Mesothelial cell of epicardium (in vitro differentiated cells): ENCODE measurements around the gene RHOF. TPM values are rescaled to one million over a fixed set of nuclear protein-coding genes. Genes with fewer than 3 reads are reported as not detected.

Experiments used
- DNase-seq, 2 experiments: peaks; one replicate each; pipeline ENCODE4 v3.0.0; 2021; ENCODE audit warnings: low spot score in 2 of 2; ENCODE audit not compliant: unreplicated experiment in 2 of 2
- H3K27ac Mint-ChIP-seq: 2 replicates; pipeline ENCODE4 v1.8.0; 2021; ENCODE audit warnings: mixed read lengths
- H3K27me3 Mint-ChIP-seq: 2 replicates; pipeline ENCODE4 v1.8.0; 2021; ENCODE audit warnings: low read depth, mixed read lengths
- H3K36me3 Mint-ChIP-seq: 2 replicates; pipeline ENCODE4 v1.8.0; 2021; ENCODE audit warnings: mixed read lengths
- H3K4me1 Mint-ChIP-seq: 2 replicates; pipeline ENCODE4 v1.8.0; 2021; ENCODE audit warnings: mixed read lengths
- H3K4me3 Mint-ChIP-seq: 2 replicates; pipeline ENCODE4 v1.8.0; 2021; ENCODE audit warnings: mild to moderate bottlenecking, moderate library complexity, mixed read lengths
- H3K9me3 Mint-ChIP-seq: 2 replicates; pipeline ENCODE4 v1.8.0; 2021; ENCODE audit warnings: mixed read lengths
- total RNA-seq: library from RNA; stranded (reverse); gene quantifications from 3 replicates; pipeline ENCODE4 v1.2.1, GENCODE V29; 2021
- TF ChIP-seq, protein P1 (sequence below): fragments of 200-600 bp; sonication (generic); IDR thresholded peaks from one replicate; pipeline ENCODE4 v1.5.0; 2021; ENCODE audit warnings: antibody characterized with exemption; ENCODE audit not compliant: unreplicated experiment

Gene RHOF
- total RNA-seq, 1 donor from 2014 or later, result 37.8 TPM

DNA sequence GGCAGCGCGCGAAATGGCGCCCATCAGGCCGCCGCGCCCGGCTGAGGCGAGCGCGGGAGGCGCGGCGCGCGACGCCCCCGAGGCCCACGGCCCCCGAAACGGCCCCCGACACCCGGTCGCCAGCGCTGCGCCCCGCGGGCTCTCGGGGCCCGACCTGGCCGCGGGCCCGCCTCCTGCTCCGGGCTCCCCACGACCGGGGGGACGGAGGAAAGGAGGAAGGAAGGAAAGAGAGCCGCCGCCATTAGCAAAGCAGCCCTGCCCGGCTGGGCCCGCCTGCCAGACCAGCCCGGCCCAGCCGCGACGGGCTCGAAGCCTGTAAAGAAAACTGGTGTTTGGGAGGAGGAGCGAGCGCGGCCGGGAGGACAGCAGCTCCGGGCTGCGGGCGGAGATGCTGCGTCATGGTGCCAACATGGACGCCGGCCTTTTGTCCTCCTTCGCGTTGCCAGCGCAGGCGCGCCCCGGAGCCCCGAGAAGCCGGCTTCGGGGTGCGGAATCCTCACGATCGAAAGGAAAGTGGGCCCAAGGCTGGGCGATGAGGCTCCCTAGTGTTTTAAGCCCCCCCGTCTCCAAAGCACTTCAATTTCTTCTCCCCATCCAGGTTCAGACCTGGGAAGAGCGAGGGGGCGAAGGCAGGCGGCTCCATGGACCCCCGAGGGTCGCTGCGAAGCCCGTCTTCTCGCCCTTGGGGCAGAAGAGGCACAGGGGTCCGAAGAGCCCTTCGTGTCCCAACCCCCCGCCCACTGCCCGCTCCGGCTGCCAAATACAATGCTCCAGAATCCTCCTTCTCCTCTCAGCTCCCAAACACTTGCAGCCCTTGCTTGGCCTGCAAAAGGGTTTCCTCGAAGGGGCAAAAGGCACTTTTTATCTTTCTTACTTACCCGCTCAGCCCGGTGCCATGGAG lies 7.5 kb upstream of the RHOF start:
- H3K4me1 Mint-ChIP-seq, result peaks cover 51% of the 10 kb centered on the region
- peak overlapping the region; percentile 100 for H3K27ac Mint-ChIP-seq
- H3K27me3 Mint-ChIP-seq, result no peaks in the 10 kb centered on the region
- H3K36me3 Mint-ChIP-seq, result peaks cover 2% of the 10 kb centered on the region
- peak overlapping the region; percentile 90 for H3K4me3 Mint-ChIP-seq
- TF ChIP-seq, protein P1, sequence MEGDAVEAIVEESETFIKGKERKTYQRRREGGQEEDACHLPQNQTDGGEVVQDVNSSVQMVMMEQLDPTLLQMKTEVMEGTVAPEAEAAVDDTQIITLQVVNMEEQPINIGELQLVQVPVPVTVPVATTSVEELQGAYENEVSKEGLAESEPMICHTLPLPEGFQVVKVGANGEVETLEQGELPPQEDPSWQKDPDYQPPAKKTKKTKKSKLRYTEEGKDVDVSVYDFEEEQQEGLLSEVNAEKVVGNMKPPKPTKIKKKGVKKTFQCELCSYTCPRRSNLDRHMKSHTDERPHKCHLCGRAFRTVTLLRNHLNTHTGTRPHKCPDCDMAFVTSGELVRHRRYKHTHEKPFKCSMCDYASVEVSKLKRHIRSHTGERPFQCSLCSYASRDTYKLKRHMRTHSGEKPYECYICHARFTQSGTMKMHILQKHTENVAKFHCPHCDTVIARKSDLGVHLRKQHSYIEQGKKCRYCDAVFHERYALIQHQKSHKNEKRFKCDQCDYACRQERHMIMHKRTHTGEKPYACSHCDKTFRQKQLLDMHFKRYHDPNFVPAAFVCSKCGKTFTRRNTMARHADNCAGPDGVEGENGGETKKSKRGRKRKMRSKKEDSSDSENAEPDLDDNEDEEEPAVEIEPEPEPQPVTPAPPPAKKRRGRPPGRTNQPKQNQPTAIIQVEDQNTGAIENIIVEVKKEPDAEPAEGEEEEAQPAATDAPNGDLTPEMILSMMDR, result no peak
- peak in 1 of 2 experiments; percentile 75 for DNase-seq
- no peaks in the 10 kb centered on the region for H3K9me3 Mint-ChIP-seq

DNA sequence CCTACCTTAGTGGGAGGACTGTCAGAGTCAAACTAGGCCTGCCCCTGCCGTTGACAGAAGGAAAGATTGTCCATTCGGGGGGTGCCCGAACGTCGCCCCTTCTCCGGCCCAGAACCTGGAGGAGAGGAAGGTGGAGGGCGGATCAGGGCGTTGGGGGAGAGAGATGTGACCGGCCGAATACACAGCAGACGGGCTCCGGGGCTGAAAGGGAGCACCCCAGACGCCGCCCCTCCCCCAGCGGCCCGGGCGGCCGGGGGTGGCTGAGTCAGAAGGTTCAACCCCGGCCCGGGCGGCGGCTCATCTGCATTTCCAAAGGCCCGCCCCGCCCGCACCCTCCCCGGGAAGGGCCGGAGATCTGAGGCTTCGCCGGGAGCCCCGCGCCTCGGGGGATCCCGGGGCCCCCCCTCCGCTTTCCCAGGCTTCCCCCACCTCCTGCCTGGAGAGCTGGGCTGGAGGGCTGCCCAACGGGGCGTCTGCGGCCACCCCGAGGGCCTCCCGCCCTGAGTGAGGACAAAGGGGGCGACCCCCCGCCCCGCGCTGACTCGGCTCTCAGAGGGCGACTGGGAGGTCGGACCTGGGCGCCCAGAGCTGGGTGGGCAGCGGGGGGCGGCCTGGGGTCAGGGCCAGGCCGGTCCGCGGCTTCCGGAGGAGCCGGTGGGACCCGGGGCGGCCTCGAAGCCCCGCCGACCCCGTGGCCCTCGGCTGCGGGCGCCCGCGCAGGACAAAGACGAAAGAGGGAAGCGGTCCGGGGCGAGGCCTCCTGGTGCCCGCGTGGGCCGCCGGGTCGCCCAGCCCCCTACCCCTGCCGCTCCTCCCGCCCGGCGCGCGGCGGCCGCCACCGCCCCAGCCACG lies 6.6 kb upstream of the RHOF start:
- Mint-ChIP-seq H3K36me3 (peaks cover 5% of the 10 kb centered on the region), H3K27ac (peak overlapping the region; percentile 99), H3K4me3 (peak overlapping the region; percentile 82), H3K4me1 (peaks cover 49% of the 10 kb centered on the region), H3K27me3 (no peaks in the 10 kb centered on the region), H3K9me3 (no peaks in the 10 kb centered on the region)
- TF ChIP-seq, protein P1, result no peak
- peak in 1 of 2 experiments; percentile 76 for DNase-seq

DNA sequence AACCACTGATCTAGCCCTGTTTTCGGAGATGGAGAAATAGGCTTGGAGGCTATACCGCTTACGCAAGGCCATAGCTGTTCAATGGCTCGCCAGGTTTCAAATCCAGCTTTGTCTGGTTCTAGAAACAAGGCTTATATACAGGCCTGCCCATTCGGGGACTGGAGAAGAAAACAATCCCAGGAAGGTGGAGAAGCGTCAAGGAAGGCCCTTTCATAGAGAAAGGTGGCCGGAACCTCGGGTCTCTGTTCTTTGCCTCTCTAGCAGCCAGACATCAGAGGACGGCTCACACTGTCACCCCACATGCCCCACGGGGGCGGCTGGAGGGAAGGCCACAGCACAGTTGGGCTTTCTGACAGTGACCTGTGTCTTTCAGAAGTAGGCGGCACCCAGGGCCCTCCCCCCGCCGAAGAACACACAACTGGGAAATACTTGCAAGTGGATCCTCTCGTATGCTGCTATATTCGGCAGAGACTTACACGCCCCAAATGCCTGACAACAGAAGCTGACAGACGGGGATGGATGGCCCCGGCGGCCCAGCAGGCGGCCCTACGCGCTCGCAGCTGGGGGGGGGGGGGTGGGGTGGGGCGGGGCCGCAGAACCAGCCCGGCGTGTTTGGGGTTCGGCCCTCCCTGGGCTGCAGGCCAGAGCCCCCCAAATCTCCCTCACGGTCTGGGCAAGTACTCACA lies 5.8 kb upstream of the RHOF start:
- DNase-seq, result no peak
- H3K27ac Mint-ChIP-seq, result peak overlapping the region; percentile 99
- no peaks in the 10 kb centered on the region for H3K9me3 Mint-ChIP-seq
- TF ChIP-seq, protein P1, result no peak
- peaks cover 56% of the 10 kb centered on the region for H3K4me1 Mint-ChIP-seq
- no peaks in the 10 kb centered on the region for H3K27me3 Mint-ChIP-seq
- peak overlapping the region; percentile 82 for H3K4me3 Mint-ChIP-seq
- peaks cover 7% of the 10 kb centered on the region for H3K36me3 Mint-ChIP-seq

DNA sequence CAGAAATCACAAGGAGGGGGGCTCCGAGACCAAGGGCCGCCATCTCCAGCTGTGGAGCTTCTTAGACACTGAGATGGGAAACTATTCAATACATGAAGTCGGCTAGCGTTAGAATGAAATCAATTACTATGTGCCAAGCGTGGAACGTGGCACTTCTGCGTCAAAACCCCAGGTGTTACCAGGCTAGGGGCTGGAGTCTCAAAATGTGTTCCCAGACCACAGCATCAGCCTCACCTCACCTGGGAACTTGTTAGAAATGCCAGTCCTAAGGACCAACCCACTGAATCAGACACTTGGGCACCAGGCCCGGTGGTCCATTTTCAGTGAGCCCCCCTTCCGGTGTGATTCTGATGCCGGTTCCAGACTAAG lies 5.3 kb upstream of the RHOF start:
- Mint-ChIP-seq H3K4me1 (peaks cover 58% of the 10 kb centered on the region), H3K9me3 (no peaks in the 10 kb centered on the region), H3K27me3 (no peaks in the 10 kb centered on the region), H3K27ac (peak overlapping the region; percentile 97), H3K36me3 (peaks cover 7% of the 10 kb centered on the region), H3K4me3 (peak overlapping the region; percentile 82)
- DNase-seq, result no peak
- TF ChIP-seq, protein P1, result no peak

DNA sequence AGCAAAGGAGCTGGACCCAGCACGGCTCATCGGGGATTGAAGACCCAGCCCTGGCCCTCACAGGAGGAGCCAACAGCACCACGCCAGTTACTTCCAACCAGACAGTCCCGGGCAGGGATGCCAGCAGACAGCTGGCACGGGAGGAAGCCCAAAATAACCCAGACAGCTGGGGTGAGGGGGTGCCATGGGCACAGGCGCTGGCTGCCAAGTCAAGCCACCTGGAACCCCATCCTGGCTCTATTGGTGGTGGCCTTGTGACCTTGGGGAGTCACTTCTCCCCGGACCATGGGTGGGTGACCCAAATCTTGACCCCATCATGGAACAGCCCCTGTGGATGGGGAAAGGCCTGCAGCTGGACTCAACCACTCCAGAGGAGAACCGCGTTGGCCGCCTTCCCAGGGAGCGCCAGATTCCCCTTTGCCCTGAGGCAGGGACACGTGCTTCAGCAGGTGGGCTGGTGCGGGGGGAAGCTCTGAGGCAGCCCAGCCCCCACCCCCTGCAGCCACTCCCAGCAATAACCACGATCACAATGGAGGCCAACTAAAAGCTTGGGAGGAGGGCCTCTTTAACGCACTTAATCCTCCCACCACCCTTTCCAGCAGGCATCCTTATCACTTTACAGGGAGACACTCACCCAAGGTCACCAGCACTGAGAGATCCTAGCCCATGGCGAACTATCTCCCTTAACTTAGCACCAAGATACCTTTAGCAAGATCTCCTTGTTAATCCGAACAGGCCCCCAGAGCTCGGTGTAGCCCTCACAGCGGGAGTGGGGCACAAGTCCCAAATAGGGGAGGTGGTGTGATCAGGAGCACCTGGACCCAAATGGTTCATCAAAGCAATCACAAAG lies 4.7 kb upstream of the RHOF start:
- Mint-ChIP-seq H3K27ac (peak overlapping the region; percentile 97), H3K9me3 (no peaks in the 10 kb centered on the region), H3K27me3 (no peaks in the 10 kb centered on the region), H3K4me3 (peak overlapping the region; percentile 82), H3K36me3 (peaks cover 7% of the 10 kb centered on the region), H3K4me1 (peaks cover 57% of the 10 kb centered on the region)
- no peak for DNase-seq
- TF ChIP-seq, protein P1, result no peak
